ENCODE data around the gene FASN.

FASN gene

GRCh38 chr17:82058855-82059249 is 39.2 kb downstream of the FASN start:
- TF ChIP-seq CTCF (conservative IDR thresholded peaks at IDR 0.05; ENCODE audit: control insufficient read depth, insufficient read depth, low read depth, low read length) = no peak
- H3K4me3 ChIP-seq (ENCODE audit: control insufficient read depth, low read depth, low read length) = no peak overlapping the region
- DNase-seq (ENCODE audit: low read depth) = no peak

- no peak for TF ChIP-seq CTCF (conservative IDR thresholded peaks at IDR 0.05; ENCODE audit: control insufficient read depth, insufficient read depth, low read depth, low read length)
- no peak overlapping the region for H3K4me3 ChIP-seq (ENCODE audit: control insufficient read depth, low read depth, low read length)
- no peak for DNase-seq (ENCODE audit: low read depth)
Observed at GRCh38 chr17:82058230-82058854, 39.7 kb downstream of the FASN start.

GRCh38 chr17:82056729-82057621 is 41.1 kb downstream of the FASN start:
- DNase-seq (ENCODE audit: low read depth) = no peak
- no peak for TF ChIP-seq CTCF (conservative IDR thresholded peaks at IDR 0.05; ENCODE audit: control insufficient read depth, insufficient read depth, low read depth, low read length)
- H3K4me3 ChIP-seq (ENCODE audit: control insufficient read depth, low read depth, low read length) = no peak overlapping the region

- H3K4me3 ChIP-seq (ENCODE audit: control insufficient read depth, low read depth, low read length) = no peak overlapping the region
- no peak for TF ChIP-seq CTCF (conservative IDR thresholded peaks at IDR 0.05; ENCODE audit: control insufficient read depth, insufficient read depth, low read depth, low read length)
- DNase-seq (ENCODE audit: low read depth) = no peak
Observed at GRCh38 chr17:82055965-82056728, 41.9 kb downstream of the FASN start.

GRCh38 chr17:82055023-82055964 is 42.7 kb downstream of the FASN start:
- DNase-seq (ENCODE audit: low read depth) = no peak
- TF ChIP-seq CTCF (conservative IDR thresholded peaks at IDR 0.05; ENCODE audit: control insufficient read depth, insufficient read depth, low read depth, low read length) = no peak
- H3K4me3 ChIP-seq (ENCODE audit: control insufficient read depth, low read depth, low read length) = no peak overlapping the region

All from fibroblast of mammary gland (primary cell).